ENCODE measurements around the gene NDUFB7.

DNA sequence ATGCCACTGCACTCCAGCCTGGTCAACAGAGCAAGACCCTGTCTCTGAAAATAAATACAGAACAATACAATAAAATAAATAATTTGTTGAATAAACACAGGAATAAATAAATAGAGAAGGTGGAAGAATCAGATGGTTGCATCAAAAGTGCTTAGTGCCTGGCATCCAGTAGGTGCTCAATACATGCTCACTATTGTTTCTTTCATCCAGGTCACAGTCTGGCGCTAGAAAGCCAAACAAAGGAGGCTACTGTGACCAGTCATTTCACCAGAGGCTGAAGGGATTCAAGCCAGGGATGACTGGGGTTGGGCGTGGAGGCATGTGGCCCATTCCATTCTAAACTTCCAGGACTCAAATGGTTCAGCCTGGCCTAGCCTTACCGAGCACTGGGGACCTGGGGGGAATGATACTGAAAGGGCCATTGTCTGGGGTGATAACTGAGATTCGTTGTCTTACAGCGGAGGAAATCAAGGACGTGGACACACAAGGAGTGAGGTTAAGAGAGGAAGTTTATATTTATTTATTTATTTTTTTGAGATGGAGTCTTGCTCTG lies 3.6 kb upstream of the NDUFB7 start:
- TF ChIP-seq, protein P1, sequence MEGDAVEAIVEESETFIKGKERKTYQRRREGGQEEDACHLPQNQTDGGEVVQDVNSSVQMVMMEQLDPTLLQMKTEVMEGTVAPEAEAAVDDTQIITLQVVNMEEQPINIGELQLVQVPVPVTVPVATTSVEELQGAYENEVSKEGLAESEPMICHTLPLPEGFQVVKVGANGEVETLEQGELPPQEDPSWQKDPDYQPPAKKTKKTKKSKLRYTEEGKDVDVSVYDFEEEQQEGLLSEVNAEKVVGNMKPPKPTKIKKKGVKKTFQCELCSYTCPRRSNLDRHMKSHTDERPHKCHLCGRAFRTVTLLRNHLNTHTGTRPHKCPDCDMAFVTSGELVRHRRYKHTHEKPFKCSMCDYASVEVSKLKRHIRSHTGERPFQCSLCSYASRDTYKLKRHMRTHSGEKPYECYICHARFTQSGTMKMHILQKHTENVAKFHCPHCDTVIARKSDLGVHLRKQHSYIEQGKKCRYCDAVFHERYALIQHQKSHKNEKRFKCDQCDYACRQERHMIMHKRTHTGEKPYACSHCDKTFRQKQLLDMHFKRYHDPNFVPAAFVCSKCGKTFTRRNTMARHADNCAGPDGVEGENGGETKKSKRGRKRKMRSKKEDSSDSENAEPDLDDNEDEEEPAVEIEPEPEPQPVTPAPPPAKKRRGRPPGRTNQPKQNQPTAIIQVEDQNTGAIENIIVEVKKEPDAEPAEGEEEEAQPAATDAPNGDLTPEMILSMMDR (IDR thresholded peaks at IDR 0.05), result no peak
- TF ChIP-seq POLR2A (IDR thresholded peaks at IDR 0.05), result no peak
